HUES48 (cell line): Measurements from ENCODE around the gene PDK2.

ENCODE experiments used
- H3K27ac ChIP-seq: one replicate; pipeline ENCODE4 v1.7.0; 2013; ENCODE audit warnings: low read depth, low read length, inconsistent platforms
- H3K27me3 ChIP-seq: 2 replicates; pipeline ENCODE4 v1.6.1; 2013; ENCODE audit warnings: mild to moderate bottlenecking, low read length; ENCODE audit not compliant: control insufficient read depth, insufficient read depth
- H3K36me3 ChIP-seq: 2 replicates; pipeline ENCODE4 v1.6.1; 2013; ENCODE audit warnings: low read length; ENCODE audit not compliant: control insufficient read depth, insufficient read depth
- H3K4me1 ChIP-seq: 2 replicates; pipeline ENCODE4 v1.6.1; 2013; ENCODE audit warnings: mild to moderate bottlenecking, low read length; ENCODE audit not compliant: control insufficient read depth, insufficient read depth
- H3K4me3 ChIP-seq: 2 replicates; pipeline ENCODE4 v1.5.1; 2013; ENCODE audit warnings: mild to moderate bottlenecking, low read depth, low read length
- H3K9ac ChIP-seq: 2 replicates; pipeline ENCODE4 v1.6.1; 2013; ENCODE audit warnings: mild to moderate bottlenecking, low read depth, low read length, moderate library complexity
- H3K9me3 ChIP-seq: 2 replicates; pipeline ENCODE4 v1.6.1; 2013; ENCODE audit warnings: low read length; ENCODE audit not compliant: control insufficient read depth, insufficient read depth

Gene PDK2

DNA sequence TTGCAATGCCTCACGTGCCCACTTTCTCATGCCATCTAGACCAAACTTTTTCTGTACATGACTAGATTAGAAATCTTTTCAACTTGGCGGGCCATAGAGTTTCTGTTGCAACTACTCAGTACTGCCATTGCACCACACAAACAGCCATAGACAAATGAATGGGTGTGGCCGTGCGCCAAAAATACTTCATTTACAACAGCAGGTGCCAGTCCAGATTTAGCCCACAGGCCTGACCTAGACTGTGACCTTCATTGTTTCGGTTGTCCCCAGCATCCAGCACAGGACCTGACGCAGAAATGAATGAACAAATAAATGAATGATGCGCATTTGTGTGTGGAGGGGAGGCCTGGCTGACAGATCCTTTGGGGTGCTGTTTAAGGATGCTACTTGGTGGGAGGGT lies 14.3 kb upstream of the PDK2 start:
- Histone ChIP-seq H3K9me3 (no peaks in the 10 kb centered on the region), H3K4me3 (no peak overlapping the region), H3K9ac (no peak overlapping the region), H3K36me3 (no peaks in the 10 kb centered on the region), H3K27ac (no peak overlapping the region), H3K4me1 (no peaks in the 10 kb centered on the region), H3K27me3 (no peaks in the 10 kb centered on the region)

DNA sequence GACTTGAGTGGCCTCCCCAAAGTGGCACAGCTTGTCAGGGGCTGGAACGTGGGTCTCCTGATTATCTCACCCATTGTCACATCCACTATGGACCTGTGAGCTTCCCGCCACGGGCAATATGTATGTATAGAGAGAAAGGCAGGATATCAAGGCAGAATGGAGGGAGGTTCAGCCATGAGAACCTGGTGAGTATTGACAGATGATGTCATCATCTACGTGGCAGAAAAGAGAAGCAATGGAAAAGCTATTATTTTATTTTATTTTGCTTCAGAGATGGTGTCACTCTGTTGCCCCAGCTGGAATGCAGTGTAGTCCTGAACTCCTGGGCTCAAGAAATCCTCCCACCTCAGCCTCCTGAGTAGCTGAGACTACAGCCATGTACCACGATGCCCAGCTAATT lies 13.4 kb upstream of the PDK2 start:
- no peaks in the 10 kb centered on the region for H3K9me3 ChIP-seq
- H3K4me3 ChIP-seq: no peak overlapping the region
- H3K27me3 ChIP-seq: no peaks in the 10 kb centered on the region
- no peak overlapping the region for H3K27ac ChIP-seq
- no peaks in the 10 kb centered on the region for H3K36me3 ChIP-seq
- no peaks in the 10 kb centered on the region for H3K4me1 ChIP-seq
- no peak overlapping the region for H3K9ac ChIP-seq

DNA sequence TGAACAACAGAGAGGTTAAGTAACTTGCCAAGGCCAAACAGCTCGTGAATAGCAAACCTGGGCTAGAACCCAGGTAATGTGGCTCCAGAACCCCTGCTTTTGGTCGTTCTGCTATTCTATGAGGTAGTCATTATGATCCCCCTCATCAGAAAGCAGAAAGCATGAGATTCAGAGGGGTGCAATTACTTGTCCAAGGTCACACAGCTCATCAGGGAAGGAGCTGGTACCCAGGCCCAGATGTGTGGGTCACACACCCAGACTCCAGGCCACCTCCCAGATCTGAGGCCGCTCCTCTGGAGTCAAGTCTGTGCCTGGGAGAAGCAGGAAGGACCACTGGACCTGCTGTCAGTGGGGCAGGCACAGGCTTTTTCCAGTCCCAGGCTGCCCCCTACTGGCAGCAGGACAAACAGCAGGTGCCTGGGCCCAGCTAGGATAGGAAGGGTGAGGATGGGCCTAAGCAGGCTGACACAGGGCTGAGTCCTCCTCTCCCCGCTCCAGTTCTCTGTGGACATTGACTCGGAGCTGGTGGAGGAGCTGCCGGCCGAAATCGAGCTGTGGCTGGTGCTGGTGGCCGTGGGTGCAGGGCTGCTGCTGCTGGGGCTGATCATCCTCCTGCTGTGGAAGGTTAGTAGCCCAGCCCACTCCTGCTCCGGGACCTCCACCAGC lies 7.8 kb upstream of the PDK2 start:
- H3K27ac ChIP-seq: no peak overlapping the region
- H3K27me3 ChIP-seq: no peaks in the 10 kb centered on the region
- no peaks in the 10 kb centered on the region for H3K9me3 ChIP-seq

DNA sequence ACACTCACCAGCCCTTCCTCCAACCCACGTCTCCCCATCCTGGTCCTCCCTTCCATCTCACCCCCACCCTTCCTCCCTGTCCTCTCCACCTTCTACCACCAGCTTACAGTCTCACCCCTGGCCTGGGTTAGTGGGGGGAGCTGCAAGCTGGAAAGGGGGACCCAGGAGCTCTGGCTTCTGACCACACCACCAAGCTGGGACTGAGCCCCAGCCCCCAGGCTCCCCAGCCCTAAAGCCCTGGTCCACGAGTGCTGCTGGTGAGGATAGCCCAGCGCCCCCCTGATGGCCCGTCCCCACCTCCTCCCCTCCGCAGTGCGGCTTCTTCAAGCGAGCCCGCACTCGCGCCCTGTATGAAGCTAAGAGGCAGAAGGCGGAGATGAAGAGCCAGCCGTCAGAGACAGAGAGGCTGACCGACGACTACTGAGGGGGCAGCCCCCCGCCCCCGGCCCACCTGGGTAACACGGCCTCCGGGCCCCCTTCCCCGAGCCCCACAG lies 7.2 kb upstream of the PDK2 start:
- Histone ChIP-seq H3K9me3 (no peaks in the 10 kb centered on the region), H3K27ac (no peak overlapping the region), H3K4me1 (no peaks in the 10 kb centered on the region), H3K36me3 (no peaks in the 10 kb centered on the region), H3K27me3 (no peaks in the 10 kb centered on the region), H3K4me3 (no peak overlapping the region), H3K9ac (no peak overlapping the region)

More for the DNA sequence above, 7.8 kb upstream of the PDK2 start:
- Histone ChIP-seq H3K36me3 (no peaks in the 10 kb centered on the region), H3K4me3 (no peak overlapping the region), H3K4me1 (no peaks in the 10 kb centered on the region), H3K9ac (no peak overlapping the region)

DNA sequence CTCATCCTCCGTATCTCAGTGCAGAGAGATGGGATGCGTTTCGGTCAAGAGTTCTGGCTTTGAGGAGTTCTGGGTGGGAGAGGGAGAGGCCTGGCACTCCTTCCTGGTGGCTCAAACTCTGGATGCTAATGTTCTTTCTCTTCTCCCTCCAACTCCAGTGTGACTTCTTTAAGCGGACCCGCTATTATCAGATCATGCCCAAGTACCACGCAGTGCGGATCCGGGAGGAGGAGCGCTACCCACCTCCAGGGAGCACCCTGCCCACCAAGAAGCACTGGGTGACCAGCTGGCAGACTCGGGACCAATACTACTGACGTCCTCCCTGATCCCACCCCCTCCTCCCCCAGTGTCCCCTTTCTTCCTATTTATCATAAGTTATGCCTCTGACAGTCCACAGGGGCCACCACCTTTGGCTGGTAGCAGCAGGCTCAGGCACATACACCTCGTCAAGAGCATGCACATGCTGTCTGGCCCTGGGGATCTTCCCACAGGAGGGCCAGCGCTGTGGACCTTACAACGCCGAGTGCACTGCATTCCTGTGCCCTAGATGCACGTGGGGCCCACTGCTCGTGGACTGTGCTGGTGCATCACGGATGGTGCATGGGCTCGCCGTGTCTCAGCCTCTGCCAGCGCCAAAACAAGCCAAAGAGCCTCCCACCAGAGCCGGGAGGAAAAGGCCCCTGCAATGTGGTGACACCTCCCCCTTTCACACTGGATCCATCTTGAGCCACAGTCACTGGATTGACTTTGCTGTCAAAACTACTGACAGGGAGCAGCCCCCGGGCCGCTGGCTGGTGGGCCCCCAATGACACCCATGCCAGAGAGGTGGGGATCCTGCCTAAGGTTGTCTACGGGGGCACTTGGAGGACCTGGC lies 6.0 kb upstream of the PDK2 start:
- Histone ChIP-seq H3K36me3 (no peaks in the 10 kb centered on the region), H3K27ac (no peak overlapping the region), H3K9me3 (no peaks in the 10 kb centered on the region), H3K27me3 (0 out of 2 replicates have a peak, but pooled peaks cover 4% of the 10 kb centered on the region), H3K9ac (no peak overlapping the region), H3K4me1 (0 out of 2 replicates have a peak, but pooled peaks cover 3% of the 10 kb centered on the region), H3K4me3 (no peak overlapping the region)

DNA sequence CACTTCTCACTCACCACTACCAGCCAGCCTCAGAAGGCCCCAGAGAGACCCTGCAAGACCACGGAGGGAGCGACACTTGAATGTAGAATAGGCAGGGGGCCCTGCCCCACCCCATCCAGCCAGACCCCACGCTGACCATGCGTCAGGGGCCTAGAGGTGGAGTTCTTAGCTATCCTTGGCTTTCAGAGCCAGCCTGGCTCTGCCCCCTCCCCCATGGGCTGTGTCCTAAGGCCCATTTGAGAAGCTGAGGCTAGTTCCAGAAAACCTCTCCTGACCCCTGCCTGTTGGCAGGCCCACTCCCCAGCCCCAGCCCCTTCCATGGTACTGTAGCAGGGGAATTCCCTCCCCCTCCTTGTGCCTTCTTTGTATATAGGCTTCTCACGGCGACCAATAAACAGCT lies 5.1 kb upstream of the PDK2 start:
- H3K4me3 ChIP-seq: no peak overlapping the region
- 0 out of 2 replicates have a peak, but pooled peaks cover 4% of the 10 kb centered on the region for H3K27me3 ChIP-seq
- no peaks in the 10 kb centered on the region for H3K36me3 ChIP-seq
- no peak overlapping the region for H3K9ac ChIP-seq
- H3K9me3 ChIP-seq: no peaks in the 10 kb centered on the region
- H3K27ac ChIP-seq: no peak overlapping the region
- H3K4me1 ChIP-seq: 0 out of 2 replicates have a peak, but pooled peaks cover 3% of the 10 kb centered on the region

DNA sequence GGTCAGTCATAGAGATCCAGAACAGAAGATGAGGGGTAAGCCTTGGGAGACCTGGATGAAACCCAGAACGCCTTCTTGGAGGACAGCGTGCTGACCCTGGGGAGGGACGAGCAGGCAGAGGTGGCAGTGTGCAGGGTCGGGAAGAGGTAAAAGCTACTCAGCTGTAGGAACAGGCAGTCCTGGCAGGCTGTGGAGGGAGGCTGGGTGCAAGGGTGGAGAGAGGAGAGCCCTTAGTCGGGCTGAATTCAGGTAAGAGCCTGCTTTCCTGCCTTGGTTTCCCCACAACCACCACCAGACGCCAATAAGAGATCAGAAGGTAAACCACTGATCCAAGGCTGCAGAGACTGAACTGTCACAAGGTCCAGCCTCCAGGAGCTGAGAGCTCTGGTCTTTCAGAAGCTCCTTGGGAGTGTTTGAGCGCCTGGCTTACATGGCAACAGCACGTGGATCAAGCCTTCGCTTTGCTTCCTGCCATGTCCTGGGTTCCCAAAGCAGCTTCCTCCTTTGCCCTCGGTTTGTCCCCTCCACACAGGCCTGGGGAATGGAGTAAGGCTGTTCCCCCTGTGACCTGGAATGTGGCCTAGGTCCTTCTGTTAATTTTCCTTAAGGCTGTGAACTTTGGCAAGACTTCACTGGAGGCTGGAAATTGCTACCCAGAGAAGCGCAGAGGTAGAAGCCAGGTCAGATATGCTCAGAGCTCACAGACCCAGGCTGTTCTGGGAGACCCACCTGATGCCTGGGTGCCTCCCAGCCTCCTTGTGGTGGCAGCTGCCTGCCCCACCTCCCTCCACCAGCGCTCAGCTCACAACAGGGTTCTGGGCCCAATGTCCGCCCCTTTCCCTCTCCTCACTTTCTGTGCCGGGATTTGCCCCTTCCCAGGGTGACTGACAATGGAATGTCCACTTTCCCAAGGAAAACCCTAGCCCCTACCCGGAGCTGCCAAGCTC lies 3.9 kb upstream of the PDK2 start:
- H3K9me3 ChIP-seq: no peaks in the 10 kb centered on the region
- no peak overlapping the region for H3K9ac ChIP-seq
- no peak overlapping the region for H3K27ac ChIP-seq
- 0 out of 2 replicates have a peak, but pooled peaks cover 4% of the 10 kb centered on the region for H3K27me3 ChIP-seq
- H3K36me3 ChIP-seq: no peaks in the 10 kb centered on the region
- no peak overlapping the region for H3K4me3 ChIP-seq
- H3K4me1 ChIP-seq: peaks cover 9% of the 10 kb centered on the region; the same call in 1 of the 2 replicates

DNA sequence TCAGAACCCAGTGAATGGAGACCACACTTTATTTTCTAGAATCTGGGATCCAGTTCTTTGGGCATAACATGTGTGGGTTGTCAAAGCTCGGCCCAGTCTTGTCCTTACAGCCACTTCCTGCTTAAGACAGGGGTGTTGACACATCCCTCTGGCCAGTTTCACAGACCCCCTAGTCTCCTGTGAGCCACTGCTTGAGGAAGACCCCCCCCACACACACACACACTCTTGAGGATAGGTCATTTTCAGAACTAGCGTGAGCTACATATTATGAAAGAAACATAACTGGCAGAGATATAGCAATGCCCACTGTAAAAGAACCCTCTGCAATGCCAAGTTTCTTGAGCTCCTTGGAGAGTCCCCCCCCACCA lies 3.2 kb upstream of the PDK2 start:
- H3K27ac ChIP-seq: no peak overlapping the region
- peaks cover 9% of the 10 kb centered on the region; the same call in 1 of the 2 replicates for H3K4me1 ChIP-seq
- H3K9ac ChIP-seq: no peak overlapping the region
- H3K27me3 ChIP-seq: 0 out of 2 replicates have a peak, but pooled peaks cover 4% of the 10 kb centered on the region
- no peak overlapping the region for H3K4me3 ChIP-seq
- no peaks in the 10 kb centered on the region for H3K9me3 ChIP-seq
- no peaks in the 10 kb centered on the region for H3K36me3 ChIP-seq

DNA sequence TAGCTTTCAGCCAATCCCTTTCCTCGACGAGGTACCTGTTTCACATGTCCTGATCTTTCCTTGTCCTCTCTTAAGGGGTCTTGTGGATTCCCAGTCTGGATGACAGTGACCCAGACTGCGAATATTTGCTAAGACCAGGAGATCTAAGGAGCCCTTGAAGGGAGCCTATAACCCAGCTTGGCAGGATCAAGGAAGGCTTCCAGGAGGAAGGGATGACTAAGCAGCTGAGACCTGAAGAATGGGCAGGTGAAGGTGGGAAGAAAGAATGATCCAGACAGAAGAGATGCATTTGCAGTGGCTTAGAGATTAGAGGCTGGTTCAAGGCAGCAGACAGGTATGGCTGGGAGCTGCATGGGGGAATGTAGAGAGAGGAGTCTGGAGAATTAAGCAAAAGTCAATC lies 1.9 kb upstream of the PDK2 start:
- 0 out of 2 replicates have a peak, but pooled peaks cover 4% of the 10 kb centered on the region for H3K27me3 ChIP-seq
- no peak overlapping the region for H3K4me3 ChIP-seq
- no peaks in the 10 kb centered on the region for H3K36me3 ChIP-seq
- no peak overlapping the region for H3K9ac ChIP-seq
- no peaks in the 10 kb centered on the region for H3K9me3 ChIP-seq
- no peak overlapping the region for H3K27ac ChIP-seq
- H3K4me1 ChIP-seq: peaks cover 9% of the 10 kb centered on the region; the same call in 1 of the 2 replicates

DNA sequence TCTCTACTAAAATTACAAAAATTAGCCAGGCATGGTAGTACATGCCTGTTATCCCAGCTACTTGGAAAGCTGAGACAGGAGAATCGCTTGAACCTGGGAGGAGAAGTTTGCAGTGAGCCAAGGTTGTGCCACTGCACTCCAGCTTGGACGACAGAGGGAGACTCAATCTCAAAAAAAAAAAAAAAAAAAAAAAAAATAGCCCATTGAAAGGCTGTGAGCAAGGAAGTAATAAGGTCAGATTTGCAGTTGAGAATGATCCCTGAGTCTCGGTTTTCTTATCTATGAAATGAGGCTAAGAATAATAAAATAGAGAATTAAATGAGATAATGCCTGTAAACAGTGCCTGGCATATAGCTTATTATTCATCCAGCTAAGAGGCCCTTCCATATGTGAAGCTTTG lies 1.3 kb upstream of the PDK2 start:
- no peak overlapping the region for H3K27ac ChIP-seq

More for the DNA sequence above, 1.3 kb upstream of the PDK2 start:
- Histone ChIP-seq H3K9me3 (no peaks in the 10 kb centered on the region), H3K27me3 (0 out of 2 replicates have a peak, but pooled peaks cover 4% of the 10 kb centered on the region), H3K4me1 (peaks cover 9% of the 10 kb centered on the region; the same call in 1 of the 2 replicates), H3K36me3 (no peaks in the 10 kb centered on the region), H3K4me3 (no peak overlapping the region), H3K9ac (no peak overlapping the region)
